SH-SY5Y (cell line): ENCODE measurements around the gene LYPD3.

Experiments used
- GATA2 ChIP-seq: IDR thresholded peaks from 2 replicates; pipeline ENCODE4 v1.6.1; 2011; ENCODE audit warnings: mild to moderate bottlenecking, low read depth, low read length
- GATA3 ChIP-seq: IDR thresholded peaks from 2 replicates; pipeline ENCODE4 v1.6.1; 2011; ENCODE audit warnings: low read depth, mild to moderate bottlenecking, low read length, moderate library complexity

DNA sequence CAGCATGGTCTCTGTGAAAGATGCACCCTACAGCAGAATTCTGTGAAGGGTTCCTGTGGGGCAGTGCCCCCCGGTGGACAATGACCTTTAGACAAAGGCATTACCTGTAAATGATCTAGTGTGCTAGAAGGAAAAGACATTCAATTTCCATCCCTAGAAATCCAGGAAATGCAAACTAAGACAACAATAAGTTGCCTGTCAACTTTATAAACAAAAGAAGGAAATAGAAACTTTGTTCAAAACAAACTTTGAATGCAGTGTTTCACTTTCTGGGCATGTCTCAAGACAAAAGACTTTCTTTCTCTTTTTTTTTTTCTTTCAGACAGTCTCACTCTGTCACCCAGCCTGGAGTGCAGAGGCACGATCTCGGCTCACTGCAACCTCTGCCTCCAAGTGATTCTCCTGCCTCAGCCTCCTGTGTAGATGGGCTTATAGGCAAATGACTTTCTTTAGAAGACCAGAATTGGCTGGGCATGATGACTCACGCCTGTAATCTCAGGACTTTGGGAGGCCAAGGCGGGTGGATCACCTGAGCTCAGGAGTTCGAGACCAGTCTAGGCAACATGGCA lies 35.2 kb downstream of the LYPD3 start:
- no peak for TF ChIP-seq GATA3
- TF ChIP-seq GATA2, result no peak
